Measurements from ENCODE around the gene DHX58.

DHX58 gene

DNA sequence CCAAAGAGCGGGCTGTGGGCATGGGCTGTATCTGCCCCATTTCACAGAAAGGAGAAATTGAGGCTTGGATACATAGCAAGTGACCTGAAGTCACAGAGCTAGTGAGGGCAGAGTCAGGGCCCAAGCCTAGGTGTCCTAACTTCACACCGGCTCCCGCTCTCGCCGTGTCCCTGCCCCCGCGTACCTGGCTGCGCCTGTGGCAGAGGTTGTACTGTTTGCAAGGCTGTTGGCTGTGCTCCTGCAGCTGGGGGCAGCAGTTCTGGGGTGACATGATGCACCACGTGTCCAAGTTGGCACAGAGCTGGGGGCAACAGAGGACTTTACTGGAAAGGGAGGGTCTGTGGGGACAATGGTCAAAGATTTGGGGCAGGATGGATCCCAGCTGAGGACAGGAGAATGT lies 3.4 kb downstream of the DHX58 start:
- DNase-seq (no peak), ATAC-seq (no peak)
- Mint-ChIP-seq H3K36me3 (ENCODE audit: low read depth) (no peaks in the 10 kb centered on the region), H3K9me3 (no peaks in the 10 kb centered on the region), H3K4me3 (no peak overlapping the region), H3K4me1 (peaks cover 32% of the 10 kb centered on the region), H3K27ac (no peak overlapping the region), H3K27me3 (no peaks in the 10 kb centered on the region)

DNA sequence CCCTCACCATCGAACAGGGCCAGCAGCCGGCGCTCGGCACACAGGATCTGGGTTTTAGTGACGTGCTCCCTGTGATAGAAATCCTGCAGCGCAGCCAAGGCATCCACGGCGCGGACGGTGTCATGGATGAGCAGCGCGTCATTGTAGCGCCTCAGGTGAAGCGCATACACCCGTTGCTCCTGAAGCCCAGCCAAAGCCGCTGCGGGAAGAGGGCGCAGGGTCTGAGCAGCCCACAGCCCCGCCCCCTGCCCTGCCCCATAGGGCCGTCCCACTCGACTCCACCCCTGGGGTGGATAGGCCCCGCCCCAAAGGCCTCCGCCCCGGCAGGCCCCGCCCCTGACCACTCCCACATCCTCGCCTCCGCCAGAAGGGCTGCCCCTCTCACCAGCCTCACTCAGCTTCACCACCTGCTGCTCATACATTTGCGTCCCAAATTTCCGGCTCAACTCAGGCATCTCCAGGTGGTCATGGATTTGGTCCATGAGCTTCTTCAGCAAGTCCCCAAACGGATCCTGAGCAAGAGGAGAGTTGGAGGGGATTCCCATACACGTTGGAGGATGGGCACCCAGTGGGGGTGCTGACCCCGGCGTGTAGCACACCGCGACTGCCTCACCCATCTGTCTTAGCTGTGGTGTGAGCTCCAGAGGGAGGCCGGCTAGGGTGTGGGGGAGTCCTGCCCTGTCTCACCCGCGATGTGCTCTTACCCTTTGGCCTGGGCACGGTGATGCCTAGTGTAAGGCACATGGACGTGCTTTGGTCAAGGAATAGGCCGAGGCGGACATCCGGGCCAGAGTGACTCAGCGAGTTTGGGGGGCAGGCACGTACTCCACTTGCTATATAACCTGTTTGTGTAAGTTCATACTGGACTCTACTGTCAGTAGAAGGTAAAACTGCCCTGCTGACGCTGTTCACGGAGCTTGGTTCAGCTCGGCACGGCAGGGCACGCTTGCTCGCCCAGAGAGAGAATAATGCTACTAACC lies 4.6 kb downstream of the DHX58 start:
- DNase-seq: peak; percentile 97
- no peaks in the 10 kb centered on the region for H3K9me3 Mint-ChIP-seq
- peak; percentile 85 for ATAC-seq
- H3K27me3 Mint-ChIP-seq: no peaks in the 10 kb centered on the region
- peaks cover 32% of the 10 kb centered on the region for H3K4me1 Mint-ChIP-seq
- peak overlapping the region; percentile 31 for H3K27ac Mint-ChIP-seq
- no peaks in the 10 kb centered on the region for H3K36me3 Mint-ChIP-seq (ENCODE audit: low read depth)
- peak overlapping the region; percentile 57 for H3K4me3 Mint-ChIP-seq

DNA sequence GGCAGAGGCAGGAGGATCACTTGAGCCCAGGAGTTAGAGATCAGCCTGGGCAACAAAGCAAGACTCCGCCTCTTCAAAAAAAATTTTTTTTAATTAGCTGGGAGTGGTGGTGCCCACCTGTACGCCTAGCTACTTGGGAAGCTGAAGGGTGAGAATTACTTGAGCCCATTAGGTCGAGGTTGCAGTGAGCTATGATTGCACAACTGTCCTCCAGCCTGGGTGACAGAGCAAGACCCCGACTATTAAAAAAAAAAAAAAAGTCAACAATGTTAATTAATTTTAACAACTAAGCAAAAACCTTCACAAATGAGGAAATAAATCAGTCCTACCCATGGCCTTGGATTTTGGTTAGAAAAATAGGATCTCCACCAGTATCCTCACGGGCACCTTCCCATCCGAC lies 5.4 kb downstream of the DHX58 start:
- no peak for DNase-seq

GRCh38 chr17:42106009-42106408 lies 6.5 kb downstream of the DHX58 start:
- Mint-ChIP-seq H3K4me1 (peaks cover 16% of the 10 kb centered on the region), H3K27me3 (no peaks in the 10 kb centered on the region), H3K27ac (no peak overlapping the region), H3K9me3 (no peaks in the 10 kb centered on the region), H3K4me3 (no peak overlapping the region), H3K36me3 (ENCODE audit: low read depth) (no peaks in the 10 kb centered on the region)
- DNase-seq: no peak
- ATAC-seq: no peak

More for the DNA sequence above, 5.4 kb downstream of the DHX58 start:
- Mint-ChIP-seq H3K4me1 (peaks cover 26% of the 10 kb centered on the region), H3K9me3 (no peaks in the 10 kb centered on the region), H3K36me3 (ENCODE audit: low read depth) (no peaks in the 10 kb centered on the region), H3K27me3 (no peaks in the 10 kb centered on the region), H3K27ac (no peak overlapping the region), H3K4me3 (no peak overlapping the region)
- ATAC-seq: no peak

- H3K9me3 Mint-ChIP-seq: no peaks in the 10 kb centered on the region
- peaks cover 10% of the 10 kb centered on the region for H3K4me1 Mint-ChIP-seq
- no peak for ATAC-seq
- no peaks in the 10 kb centered on the region for H3K36me3 Mint-ChIP-seq (ENCODE audit: low read depth)
- DNase-seq: no peak
- H3K4me3 Mint-ChIP-seq: no peak overlapping the region
- no peaks in the 10 kb centered on the region for H3K27me3 Mint-ChIP-seq
- H3K27ac Mint-ChIP-seq: no peak overlapping the region
Measured at GRCh38 chr17:42104264-42104663, 8.2 kb downstream of the DHX58 start.

DNA sequence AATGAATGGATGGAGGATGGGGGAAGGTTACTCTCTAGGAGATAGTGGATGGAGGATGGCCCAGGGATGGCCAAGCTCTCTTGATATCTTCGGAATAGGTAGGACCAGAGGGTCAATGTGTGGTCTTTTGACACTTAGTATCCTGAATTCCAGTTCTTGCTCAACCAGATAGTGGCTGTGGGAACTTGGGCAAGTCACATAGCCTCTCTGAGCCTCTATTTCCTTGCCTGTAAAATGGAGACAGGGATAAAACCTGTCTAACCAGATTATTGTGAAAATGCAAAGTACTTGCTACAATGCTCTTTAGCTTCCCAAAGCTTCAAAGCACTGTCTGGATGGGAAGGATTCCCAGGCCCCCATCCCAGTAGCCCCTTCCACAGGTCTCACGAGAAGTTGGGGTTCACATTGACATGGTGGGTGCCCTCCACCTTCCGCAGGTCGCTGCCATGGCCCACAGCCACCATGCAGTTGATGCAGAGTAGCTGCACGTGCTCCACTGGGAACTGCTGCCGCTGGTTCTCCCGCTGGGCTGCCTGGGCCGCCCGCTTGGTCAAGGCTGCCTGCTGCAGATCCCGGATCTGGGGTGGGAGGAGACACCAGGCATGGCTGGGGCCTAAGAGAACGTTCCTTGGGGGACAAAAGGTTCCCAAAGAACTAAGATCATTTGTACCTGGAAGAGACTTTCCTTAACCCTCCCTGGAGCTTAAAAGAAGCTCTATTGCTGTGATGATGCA lies 9.1 kb downstream of the DHX58 start:
- H3K27ac Mint-ChIP-seq: no peak overlapping the region

DNA sequence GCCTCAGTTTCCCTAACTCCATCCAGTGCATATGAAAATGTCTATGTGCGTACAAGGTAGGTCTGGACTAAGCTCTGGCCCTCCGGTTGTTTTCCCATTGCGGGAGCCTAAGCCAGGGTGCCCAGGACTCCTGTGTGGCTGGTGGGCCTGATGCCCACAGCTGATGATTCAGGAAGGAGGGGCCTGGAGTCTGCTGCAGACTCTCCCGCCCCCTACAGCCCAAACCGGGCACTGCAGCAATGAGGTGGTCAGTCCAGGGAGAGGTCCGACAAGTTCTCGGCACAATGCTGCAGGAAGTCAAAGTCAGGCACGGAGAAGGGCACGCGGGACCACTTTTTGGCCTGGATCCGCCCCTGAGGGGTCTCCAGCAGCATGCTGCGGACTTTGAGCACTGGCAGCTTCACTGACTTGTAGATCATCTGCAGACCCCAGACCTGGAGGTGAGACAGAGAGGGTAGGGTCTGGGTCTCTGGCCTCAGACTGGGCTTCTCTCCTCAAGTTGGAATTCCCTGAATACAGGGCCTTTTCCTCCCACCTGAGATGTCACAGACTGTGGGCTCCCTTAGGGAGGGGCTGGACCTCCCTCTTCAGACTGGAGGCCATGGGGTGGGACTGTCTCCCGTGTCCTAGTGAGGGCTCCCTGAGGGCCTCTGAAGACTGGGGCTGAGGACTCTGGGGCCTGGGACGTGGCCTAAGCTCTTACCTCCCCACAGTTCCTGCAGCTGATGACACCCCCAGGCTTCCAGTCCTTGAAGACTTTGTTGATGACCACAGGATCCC lies 10.8 kb downstream of the DHX58 start:
- Mint-ChIP-seq H3K27me3 (peaks cover 15% of the 10 kb centered on the region), H3K4me3 (no peak overlapping the region), H3K4me1 (peaks cover 9% of the 10 kb centered on the region), H3K9me3 (no peaks in the 10 kb centered on the region), H3K36me3 (ENCODE audit: low read depth) (no peaks in the 10 kb centered on the region), H3K27ac (no peak overlapping the region)
- DNase-seq: peak; percentile 89
- ATAC-seq: peak; percentile 64

More for the DNA sequence above, 9.1 kb downstream of the DHX58 start:
- Mint-ChIP-seq H3K4me1 (peaks cover 10% of the 10 kb centered on the region), H3K36me3 (ENCODE audit: low read depth) (no peaks in the 10 kb centered on the region), H3K4me3 (no peak overlapping the region), H3K9me3 (no peaks in the 10 kb centered on the region), H3K27me3 (no peaks in the 10 kb centered on the region)
- ATAC-seq (no peak), DNase-seq (no peak)

DNA sequence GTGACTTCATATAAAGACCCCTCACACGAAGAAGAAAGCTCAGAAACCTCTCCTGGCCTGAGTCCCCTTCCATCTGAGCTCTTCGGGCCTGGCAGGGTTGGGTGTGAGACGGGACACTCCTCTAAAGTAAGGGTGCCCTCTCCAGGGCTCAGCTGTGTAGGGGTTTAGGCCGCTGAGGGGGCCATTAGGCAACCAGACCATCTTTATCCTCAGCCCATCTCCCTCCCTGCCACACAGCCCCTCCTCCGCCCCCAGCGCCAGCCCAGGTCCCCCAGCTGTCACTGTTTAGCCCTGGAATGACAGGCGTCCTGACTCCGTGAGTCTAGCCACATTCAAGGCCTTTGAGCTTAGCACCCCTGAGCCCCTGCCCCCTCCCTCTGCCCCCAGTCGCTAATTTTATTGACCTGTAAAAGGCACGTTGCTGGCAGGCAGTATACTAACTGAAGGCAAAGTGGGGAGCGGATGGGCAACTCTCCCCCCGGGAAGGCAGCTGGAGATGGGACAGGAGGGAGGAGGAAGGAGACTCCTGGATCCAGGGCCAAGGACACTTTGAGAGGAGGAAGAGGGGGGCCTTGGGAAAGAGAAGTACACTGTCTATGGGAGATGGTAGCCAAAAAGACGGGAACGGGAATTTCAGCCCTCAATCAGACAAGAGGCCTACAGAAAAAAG lies 13.6 kb downstream of the DHX58 start:
- H3K4me3 Mint-ChIP-seq: no peak overlapping the region
- peaks cover 23% of the 10 kb centered on the region for H3K27me3 Mint-ChIP-seq
- H3K27ac Mint-ChIP-seq: no peak overlapping the region
- peaks cover 9% of the 10 kb centered on the region for H3K4me1 Mint-ChIP-seq
- no peak for DNase-seq
- no peak for ATAC-seq
- no peaks in the 10 kb centered on the region for H3K9me3 Mint-ChIP-seq
- H3K36me3 Mint-ChIP-seq (ENCODE audit: low read depth): no peaks in the 10 kb centered on the region

- Mint-ChIP-seq H3K4me1 (peaks cover 9% of the 10 kb centered on the region), H3K27ac (no peak within 1 kb of the TSS), H3K9me3 (no peaks in the 10 kb centered on the region), H3K36me3 (ENCODE audit: low read depth) (no peaks in the 10 kb centered on the region), H3K4me3 (peak within 1 kb of the TSS; percentile 24), H3K27me3 (peaks cover 23% of the 10 kb centered on the region)
- DNase-seq: peak; percentile 53
- ATAC-seq: peak; percentile 44
Measured at GRCh38 chr17:42097691-42098631, 14.6 kb downstream of the DHX58 start, which contains the start of gene ZNF385C. ZNF385C (minus strand) TSS chr17:42098473; CDS start chr17:42063056, 35,417 bp downstream.

- no peak overlapping the region for H3K4me3 Mint-ChIP-seq
- no peak overlapping the region for H3K27ac Mint-ChIP-seq
- no peaks in the 10 kb centered on the region for H3K36me3 Mint-ChIP-seq (ENCODE audit: low read depth)
- no peaks in the 10 kb centered on the region for H3K9me3 Mint-ChIP-seq
- ATAC-seq (no peak), DNase-seq (no peak)
- peaks cover 9% of the 10 kb centered on the region for H3K4me1 Mint-ChIP-seq
- peaks cover 23% of the 10 kb centered on the region for H3K27me3 Mint-ChIP-seq
Measured at GRCh38 chr17:42096360-42097111, 16.0 kb downstream of the DHX58 start.

DNA sequence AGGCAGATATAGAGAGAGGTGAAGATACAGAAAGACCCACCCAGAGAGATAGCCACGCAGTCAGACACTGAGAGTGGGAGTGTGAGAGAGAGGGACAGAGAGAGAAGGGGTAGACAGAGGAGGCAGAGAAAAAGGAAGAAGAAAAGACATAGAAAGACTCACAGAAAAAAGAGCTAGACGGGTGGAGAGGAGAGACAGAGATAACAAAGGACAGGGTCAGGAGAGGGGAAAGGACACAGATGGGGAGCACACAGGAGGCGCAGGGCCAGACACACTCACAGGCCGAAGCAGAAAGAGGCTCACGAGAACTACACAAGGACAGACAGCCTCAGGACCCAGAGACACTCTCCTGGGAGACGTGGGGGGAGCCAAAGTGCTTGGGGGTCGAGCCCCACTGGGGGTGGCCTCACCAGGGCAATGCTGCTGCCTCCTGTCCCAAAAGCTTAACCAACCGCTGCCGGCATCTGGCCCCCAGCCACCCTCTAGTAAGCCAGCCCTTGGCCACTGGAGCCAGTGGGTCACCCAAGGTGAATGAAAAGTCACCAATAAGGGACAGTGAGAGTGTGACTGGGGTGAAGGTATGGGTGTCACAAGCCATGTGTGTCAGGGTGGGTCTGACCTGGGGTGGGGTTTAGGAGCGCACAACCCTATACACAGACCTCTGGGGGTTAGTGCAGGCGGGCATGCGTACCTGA lies 18.0 kb downstream of the DHX58 start:
- H3K4me1 Mint-ChIP-seq: peaks cover 9% of the 10 kb centered on the region

GRCh38 chr17:42092939-42093338 lies 19.6 kb downstream of the DHX58 start:
- Mint-ChIP-seq H3K4me3 (no peak overlapping the region), H3K4me1 (peaks cover 6% of the 10 kb centered on the region)

More for the DNA sequence above, 18.0 kb downstream of the DHX58 start:
- peaks cover 25% of the 10 kb centered on the region for H3K27me3 Mint-ChIP-seq
- no peaks in the 10 kb centered on the region for H3K36me3 Mint-ChIP-seq (ENCODE audit: low read depth)
- DNase-seq (no peak), ATAC-seq (no peak)
- no peak overlapping the region for H3K4me3 Mint-ChIP-seq
- no peaks in the 10 kb centered on the region for H3K9me3 Mint-ChIP-seq
- no peak overlapping the region for H3K27ac Mint-ChIP-seq

More at GRCh38 chr17:42092939-42093338, 19.6 kb downstream of the DHX58 start:
- H3K9me3 Mint-ChIP-seq: no peaks in the 10 kb centered on the region
- peaks cover 25% of the 10 kb centered on the region for H3K27me3 Mint-ChIP-seq
- H3K27ac Mint-ChIP-seq: no peak overlapping the region
- no peaks in the 10 kb centered on the region for H3K36me3 Mint-ChIP-seq (ENCODE audit: low read depth)
- DNase-seq: no peak
- ATAC-seq: no peak

Measured in activated naive CD8-positive, alpha-beta T cell treated with anti-CD3 and anti-CD28 coated beads, Interleukin-2, amount 50 U/mL, for 24 hours (primary cell).